Measurements from ENCODE around the gene ALAD.

ALAD gene

GRCh38 chr9:113393281-113393680, 7.8 kb downstream of the ALAD start:
- TF ChIP-seq REST (IDR thresholded peaks at IDR 0.05; ENCODE audit: insufficient read depth in 1 of 2, low read depth in 2 of 2, low read length in 2 of 2) (no peak), SIN3A (IDR thresholded peaks at IDR 0.05; ENCODE audit: borderline replicate concordance, insufficient read depth, low read length) (no peak), FOXP2 (optimal IDR thresholded peaks at IDR 0.05; ENCODE audit: borderline replicate concordance, extremely low read depth, extremely low read length, insufficient read depth) (no peak)

- no peak for TF ChIP-seq REST (IDR thresholded peaks at IDR 0.05; ENCODE audit: insufficient read depth in 1 of 2, low read depth in 2 of 2, low read length in 2 of 2)
- TF ChIP-seq POLR2AphosphoS5 (IDR thresholded peaks at IDR 0.05; ENCODE audit: low read depth, low read length) = no peak
- no peak for TF ChIP-seq SIN3A (IDR thresholded peaks at IDR 0.05; ENCODE audit: borderline replicate concordance, insufficient read depth, low read length)
- TF ChIP-seq FOXP2 (optimal IDR thresholded peaks at IDR 0.05; ENCODE audit: borderline replicate concordance, extremely low read depth, extremely low read length, insufficient read depth) = no peak
- TF ChIP-seq TAF1 (IDR thresholded peaks at IDR 0.05; ENCODE audit: borderline replicate concordance, insufficient read depth, low read length) = no peak
Measured at GRCh38 chr9:113391917-113392316, 9.2 kb downstream of the ALAD start.

- TF ChIP-seq TAF1 (IDR thresholded peaks at IDR 0.05; ENCODE audit: borderline replicate concordance, insufficient read depth, low read length) (no peak), POLR2AphosphoS5 (IDR thresholded peaks at IDR 0.05; ENCODE audit: low read depth, low read length) (no peak), REST (IDR thresholded peaks at IDR 0.05; ENCODE audit: insufficient read depth in 1 of 2, low read depth in 2 of 2, low read length in 2 of 2) (no peak), FOXP2 (optimal IDR thresholded peaks at IDR 0.05; ENCODE audit: borderline replicate concordance, extremely low read depth, extremely low read length, insufficient read depth) (no peak), SIN3A (IDR thresholded peaks at IDR 0.05; ENCODE audit: borderline replicate concordance, insufficient read depth, low read length) (no peak)
Measured at GRCh38 chr9:113390192-113390960, 10.7 kb downstream of the ALAD start.

- TF ChIP-seq REST (IDR thresholded peaks at IDR 0.05; ENCODE audit: insufficient read depth in 1 of 2, low read depth in 2 of 2, low read length in 2 of 2) = no peak
- TF ChIP-seq SIN3A (IDR thresholded peaks at IDR 0.05; ENCODE audit: borderline replicate concordance, insufficient read depth, low read length) = no peak
- TF ChIP-seq POLR2AphosphoS5 (IDR thresholded peaks at IDR 0.05; ENCODE audit: low read depth, low read length) = no peak
- no peak for TF ChIP-seq TAF1 (IDR thresholded peaks at IDR 0.05; ENCODE audit: borderline replicate concordance, insufficient read depth, low read length)
- TF ChIP-seq FOXP2 (optimal IDR thresholded peaks at IDR 0.05; ENCODE audit: borderline replicate concordance, extremely low read depth, extremely low read length, insufficient read depth) = no peak
Measured at GRCh38 chr9:113389451-113389850, 11.6 kb downstream of the ALAD start.

Data from PFSK-1 (cell line).